Measurements from ENCODE around the gene HAND1.

HAND1 gene

DNA sequence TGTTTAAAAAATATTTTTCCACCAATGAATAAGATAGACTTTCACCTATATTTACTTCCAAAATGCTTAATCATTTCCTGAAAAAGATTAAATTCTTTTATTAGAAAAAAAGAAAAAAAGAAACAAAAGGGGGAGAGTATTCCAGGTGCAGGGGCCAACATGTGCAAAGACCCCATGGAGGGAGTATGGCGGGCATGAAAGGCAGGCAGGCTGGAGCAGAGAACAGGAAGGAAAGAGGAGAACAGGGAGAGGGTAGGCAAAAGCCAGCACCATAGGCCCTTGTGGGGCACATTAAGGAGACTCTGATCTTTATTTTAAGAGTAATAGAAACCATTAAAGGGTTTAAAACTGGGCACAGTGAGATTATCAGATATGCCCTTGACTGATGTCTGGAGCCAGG lies 48.7 kb downstream of the HAND1 start:
- Histone ChIP-seq H2AFZ (ENCODE audit: low read depth) (no peak overlapping the region), H4K20me1 (ENCODE audit: insufficient read depth) (no peaks in the 10 kb centered on the region), H3K79me2 (ENCODE audit: insufficient read depth, low read depth) (no peaks in the 10 kb centered on the region), H3K27me3 (ENCODE audit: insufficient read depth, low read depth) (no peaks in the 10 kb centered on the region), H3K36me3 (ENCODE audit: insufficient read depth) (no peaks in the 10 kb centered on the region), H3K4me1 (ENCODE audit: low read depth, poor library complexity, severe bottlenecking) (no peaks in the 10 kb centered on the region), H3K27ac (no peak overlapping the region), H3K4me3 (IDR thresholded peaks at IDR 0.05; ENCODE audit: insufficient read depth, low read depth, low read length) (no peak overlapping the region), H3K4me2 (no peak overlapping the region), H3K9ac (no peak overlapping the region)
- TF ChIP-seq, protein P1, sequence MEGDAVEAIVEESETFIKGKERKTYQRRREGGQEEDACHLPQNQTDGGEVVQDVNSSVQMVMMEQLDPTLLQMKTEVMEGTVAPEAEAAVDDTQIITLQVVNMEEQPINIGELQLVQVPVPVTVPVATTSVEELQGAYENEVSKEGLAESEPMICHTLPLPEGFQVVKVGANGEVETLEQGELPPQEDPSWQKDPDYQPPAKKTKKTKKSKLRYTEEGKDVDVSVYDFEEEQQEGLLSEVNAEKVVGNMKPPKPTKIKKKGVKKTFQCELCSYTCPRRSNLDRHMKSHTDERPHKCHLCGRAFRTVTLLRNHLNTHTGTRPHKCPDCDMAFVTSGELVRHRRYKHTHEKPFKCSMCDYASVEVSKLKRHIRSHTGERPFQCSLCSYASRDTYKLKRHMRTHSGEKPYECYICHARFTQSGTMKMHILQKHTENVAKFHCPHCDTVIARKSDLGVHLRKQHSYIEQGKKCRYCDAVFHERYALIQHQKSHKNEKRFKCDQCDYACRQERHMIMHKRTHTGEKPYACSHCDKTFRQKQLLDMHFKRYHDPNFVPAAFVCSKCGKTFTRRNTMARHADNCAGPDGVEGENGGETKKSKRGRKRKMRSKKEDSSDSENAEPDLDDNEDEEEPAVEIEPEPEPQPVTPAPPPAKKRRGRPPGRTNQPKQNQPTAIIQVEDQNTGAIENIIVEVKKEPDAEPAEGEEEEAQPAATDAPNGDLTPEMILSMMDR (conservative IDR thresholded peaks at IDR 0.05; ENCODE audit: low read depth, low read length): no peak

DNA sequence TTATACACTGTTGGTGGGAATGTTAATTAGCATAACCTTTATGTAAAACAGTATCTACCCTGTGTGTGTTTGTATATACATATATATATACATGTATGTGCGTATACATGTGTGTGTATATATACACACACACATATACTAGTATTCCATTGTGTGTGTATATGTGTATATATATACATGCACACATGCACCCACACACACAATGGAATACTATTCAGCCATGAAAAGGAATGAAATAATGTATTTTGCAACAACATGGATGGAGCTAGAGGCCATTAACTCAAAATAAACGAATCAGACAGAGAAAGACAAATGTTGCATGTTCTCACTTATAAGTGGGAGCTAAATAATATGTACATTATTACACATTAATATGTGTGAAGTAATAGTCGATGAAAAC lies 49.8 kb downstream of the HAND1 start:
- no peak overlapping the region for H2AFZ ChIP-seq (ENCODE audit: low read depth)
- TF ChIP-seq, protein P1 (conservative IDR thresholded peaks at IDR 0.05; ENCODE audit: low read depth, low read length): no peak
- H3K4me2 ChIP-seq: no peak overlapping the region
- no peaks in the 10 kb centered on the region for H3K27me3 ChIP-seq (ENCODE audit: insufficient read depth, low read depth)
- no peak overlapping the region for H3K27ac ChIP-seq
- H4K20me1 ChIP-seq (ENCODE audit: insufficient read depth): no peaks in the 10 kb centered on the region
- H3K9ac ChIP-seq: no peak overlapping the region
- H3K4me1 ChIP-seq (ENCODE audit: low read depth, poor library complexity, severe bottlenecking): no peaks in the 10 kb centered on the region
- H3K79me2 ChIP-seq (ENCODE audit: insufficient read depth, low read depth): no peaks in the 10 kb centered on the region
- H3K36me3 ChIP-seq (ENCODE audit: insufficient read depth): no peaks in the 10 kb centered on the region
- no peak overlapping the region for H3K4me3 ChIP-seq (IDR thresholded peaks at IDR 0.05; ENCODE audit: insufficient read depth, low read depth, low read length)
